Esophagus muscularis mucosa (tissue), 4 donors: ENCODE measurements around the gene ST3GAL3.

Source experiments
- EP300 ChIP-seq: sonication (generic); formaldehyde crosslinking; IDR thresholded peaks from one replicate; pipeline ENCODE4 v1.6.1; 2017; ENCODE audit warnings: antibody characterized with exemption
- POLR2A ChIP-seq: fragments of 450-650 bp; IDR thresholded peaks from one replicate; pipeline ENCODE4 v1.6.1; 2017; ENCODE audit warnings: antibody characterized with exemption, moderate library complexity, mild to moderate bottlenecking, low read depth
- POLR2AphosphoS5 ChIP-seq, 2 donors: sonication (generic); formaldehyde crosslinking; IDR thresholded peaks; one replicate each; pipeline ENCODE4 v1.6.1; 2017; ENCODE audit warnings: antibody characterized with exemption in 2 of 2
- TF ChIP-seq, protein P1 (sequence below), 3 experiments: fragments of 200-600 bp in 2 of 3; fragments of 450-650 bp in 1 of 3; sonication (generic) in 2 of 3; IDR thresholded peaks; one replicate each; pipeline ENCODE4 v1.5.1; 2017 to 2019; ENCODE audit warnings: antibody characterized with exemption in 3 of 3, mild to moderate bottlenecking in 2 of 3, moderate library complexity in 1 of 3

- TF ChIP-seq POLR2A: no peak
- TF ChIP-seq, protein P1, sequence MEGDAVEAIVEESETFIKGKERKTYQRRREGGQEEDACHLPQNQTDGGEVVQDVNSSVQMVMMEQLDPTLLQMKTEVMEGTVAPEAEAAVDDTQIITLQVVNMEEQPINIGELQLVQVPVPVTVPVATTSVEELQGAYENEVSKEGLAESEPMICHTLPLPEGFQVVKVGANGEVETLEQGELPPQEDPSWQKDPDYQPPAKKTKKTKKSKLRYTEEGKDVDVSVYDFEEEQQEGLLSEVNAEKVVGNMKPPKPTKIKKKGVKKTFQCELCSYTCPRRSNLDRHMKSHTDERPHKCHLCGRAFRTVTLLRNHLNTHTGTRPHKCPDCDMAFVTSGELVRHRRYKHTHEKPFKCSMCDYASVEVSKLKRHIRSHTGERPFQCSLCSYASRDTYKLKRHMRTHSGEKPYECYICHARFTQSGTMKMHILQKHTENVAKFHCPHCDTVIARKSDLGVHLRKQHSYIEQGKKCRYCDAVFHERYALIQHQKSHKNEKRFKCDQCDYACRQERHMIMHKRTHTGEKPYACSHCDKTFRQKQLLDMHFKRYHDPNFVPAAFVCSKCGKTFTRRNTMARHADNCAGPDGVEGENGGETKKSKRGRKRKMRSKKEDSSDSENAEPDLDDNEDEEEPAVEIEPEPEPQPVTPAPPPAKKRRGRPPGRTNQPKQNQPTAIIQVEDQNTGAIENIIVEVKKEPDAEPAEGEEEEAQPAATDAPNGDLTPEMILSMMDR (IDR thresholded peaks at IDR 0.05): no peak
- no peak for TF ChIP-seq EP300
- no peak for TF ChIP-seq POLR2AphosphoS5 (IDR thresholded peaks at IDR 0.05)
Measured at GRCh38 chr1:43970911-43971310, 263.6 kb downstream of the ST3GAL3 start.
